ES-I3 (cell line): ENCODE results near the gene CD84.
"Not testable (repeated sequence)": the region's sequence is repeated elsewhere in the genome, so short reads cannot be mapped to it uniquely, and the experiment has no call there.

Experiments used
- H3K36me3 ChIP-seq: 2 replicates; pipeline ENCODE4 v1.6.1; 2013; ENCODE audit warnings: mild to moderate bottlenecking, low read length, control low read depth, moderate library complexity; ENCODE audit not compliant: insufficient read depth
- H3K4me1 ChIP-seq: 2 replicates; pipeline ENCODE4 v1.6.1; 2013; ENCODE audit warnings: mild to moderate bottlenecking, control low read depth, low read length; ENCODE audit not compliant: insufficient read depth
- H3K9ac ChIP-seq: 2 replicates; pipeline ENCODE4 v1.6.1; 2013; ENCODE audit warnings: low read depth, mild to moderate bottlenecking, low read length, moderate library complexity
- H3K9me3 ChIP-seq: 2 replicates; pipeline ENCODE4 v1.6.1; 2013; ENCODE audit warnings: mild to moderate bottlenecking, low read length, moderate library complexity; ENCODE audit not compliant: control insufficient read depth, insufficient read depth

Gene CD84

GRCh38 chr1:160531809-160532556 lies 47.3 kb downstream of the CD84 start:
- not testable (repeated sequence) for H3K4me1 ChIP-seq, H3K9me3 ChIP-seq, H3K9ac ChIP-seq, H3K36me3 ChIP-seq

- not testable (repeated sequence) for H3K9ac ChIP-seq, H3K4me1 ChIP-seq, H3K9me3 ChIP-seq, H3K36me3 ChIP-seq
Measured at GRCh38 chr1:160529401-160529952, 49.8 kb downstream of the CD84 start.

- H3K36me3 ChIP-seq, H3K9ac ChIP-seq, H3K9me3 ChIP-seq: not testable (repeated sequence)
- peaks cover 18% of the 10 kb centered on the region for H3K4me1 ChIP-seq
Measured at GRCh38 chr1:160523789-160524188, 55.5 kb downstream of the CD84 start.

- no peaks in the 10 kb centered on the region; the same call in 1 of the 2 replicates for H3K9me3 ChIP-seq
- H3K4me1 ChIP-seq, result peaks cover 18% of the 10 kb centered on the region
- H3K9ac ChIP-seq, result no peak within 1 kb of the TSS
- no peaks in the 10 kb centered on the region for H3K36me3 ChIP-seq
Measured at GRCh38 chr1:160522622-160523345, 56.5 kb downstream of the CD84 start, which contains the start of gene SLAMF6. TSS of gene SLAMF6 (minus strand) at chr1:160523255. CDS start at chr1:160523192, 63 bp downstream.

- H3K9me3 ChIP-seq, result no peaks in the 10 kb centered on the region; the same call in 1 of the 2 replicates
- H3K36me3 ChIP-seq, result no peaks in the 10 kb centered on the region
- peaks cover 18% of the 10 kb centered on the region for H3K4me1 ChIP-seq
- no peak overlapping the region for H3K9ac ChIP-seq
Measured at GRCh38 chr1:160522136-160522535, 57.2 kb downstream of the CD84 start.

- H3K9ac ChIP-seq, result no peak overlapping the region
Measured at GRCh38 chr1:160521554-160521953, 57.7 kb downstream of the CD84 start.

GRCh38 chr1:160520999-160521398 lies 58.3 kb downstream of the CD84 start:
- H3K9ac ChIP-seq, result no peak overlapping the region
- H3K4me1 ChIP-seq, result peaks cover 18% of the 10 kb centered on the region

More at GRCh38 chr1:160521554-160521953, 57.7 kb downstream of the CD84 start:
- H3K9me3 ChIP-seq, result no peaks in the 10 kb centered on the region; the same call in 1 of the 2 replicates
- H3K4me1 ChIP-seq, result peaks cover 18% of the 10 kb centered on the region
- H3K36me3 ChIP-seq, result no peaks in the 10 kb centered on the region

GRCh38 chr1:160520582-160520981 lies 58.7 kb downstream of the CD84 start:
- Histone ChIP-seq H3K9ac (no peak overlapping the region), H3K36me3 (no peaks in the 10 kb centered on the region), H3K4me1 (peaks cover 18% of the 10 kb centered on the region), H3K9me3 (no peaks in the 10 kb centered on the region; the same call in 1 of the 2 replicates)

More at GRCh38 chr1:160520999-160521398, 58.3 kb downstream of the CD84 start:
- H3K9me3 ChIP-seq, result no peaks in the 10 kb centered on the region; the same call in 1 of the 2 replicates
- no peaks in the 10 kb centered on the region for H3K36me3 ChIP-seq

DNA sequence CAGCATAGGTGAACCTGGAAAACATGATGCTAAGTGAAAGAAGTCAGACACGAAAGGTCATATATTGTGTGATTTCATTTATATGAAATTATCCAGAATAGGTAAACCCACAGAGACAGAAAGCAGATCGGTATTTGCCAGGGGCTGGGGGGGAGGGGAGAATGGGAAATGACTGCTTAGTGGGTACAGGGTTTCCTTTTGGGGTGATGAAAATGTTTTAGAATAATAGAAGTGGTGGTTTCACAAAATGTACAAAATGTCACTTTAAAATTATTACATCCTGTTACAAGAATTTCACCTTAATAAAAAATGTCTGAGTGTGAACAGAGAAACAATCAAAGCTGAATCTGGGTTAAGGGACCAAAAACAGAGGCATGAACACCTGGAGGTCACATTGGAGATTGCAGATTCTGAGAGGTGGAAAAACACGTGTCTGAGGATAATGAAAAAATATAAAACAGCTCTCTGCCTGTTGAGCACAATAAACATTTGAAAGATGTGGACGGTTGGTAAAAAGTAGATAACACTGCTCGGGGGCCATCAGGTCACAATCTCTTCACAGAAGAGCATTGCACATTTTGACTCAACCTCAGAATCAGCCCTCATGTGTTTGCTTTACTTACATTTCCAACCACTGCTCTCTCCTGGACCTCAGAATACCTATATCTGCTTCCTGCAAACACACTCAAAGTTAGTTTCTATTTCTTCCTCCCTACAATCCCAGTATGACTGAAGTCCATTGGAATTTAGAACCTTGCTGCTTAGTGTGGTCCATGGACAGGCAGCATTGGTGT lies 59.5 kb downstream of the CD84 start:
- Histone ChIP-seq H3K9ac (no peak overlapping the region; the same call in 1 of the 2 replicates), H3K9me3 (no peaks in the 10 kb centered on the region; the same call in 1 of the 2 replicates), H3K4me1 (peaks cover 18% of the 10 kb centered on the region), H3K36me3 (no peaks in the 10 kb centered on the region)

- peaks cover 18% of the 10 kb centered on the region for H3K4me1 ChIP-seq
- H3K9ac ChIP-seq, H3K9me3 ChIP-seq, H3K36me3 ChIP-seq: not testable (repeated sequence)
Measured at GRCh38 chr1:160517519-160517918, 61.8 kb downstream of the CD84 start.

GRCh38 chr1:160515908-160516307 lies 63.4 kb downstream of the CD84 start:
- H3K9me3 ChIP-seq, H3K9ac ChIP-seq, H3K36me3 ChIP-seq: not testable (repeated sequence)
- peaks cover 12% of the 10 kb centered on the region for H3K4me1 ChIP-seq

DNA sequence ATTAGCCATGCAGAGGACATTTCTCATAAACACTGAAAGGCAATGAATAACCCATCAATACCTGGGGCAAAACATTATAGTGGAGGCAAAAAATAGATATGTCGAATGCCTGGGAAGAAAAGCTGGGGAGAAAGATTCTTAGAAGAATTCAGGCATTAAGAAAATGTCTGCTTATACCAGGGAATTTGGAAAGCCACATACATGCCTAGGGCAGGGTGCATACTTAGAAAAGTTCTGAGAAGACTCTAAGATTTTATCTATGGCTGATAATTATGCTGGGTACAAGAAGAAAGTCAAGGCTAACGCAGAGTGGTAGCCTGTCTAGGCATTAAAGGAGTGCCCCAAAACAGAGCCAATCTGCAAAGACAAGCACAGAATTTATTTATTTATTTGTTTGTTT lies 74.6 kb downstream of the CD84 start:
- H3K4me1 ChIP-seq, result no peaks in the 10 kb centered on the region
- H3K9me3 ChIP-seq, result no peaks in the 10 kb centered on the region
- H3K9ac ChIP-seq, result no peak overlapping the region
- no peaks in the 10 kb centered on the region for H3K36me3 ChIP-seq

GRCh38 chr1:160503087-160503486 lies 76.2 kb downstream of the CD84 start:
- Histone ChIP-seq H3K4me1 (no peaks in the 10 kb centered on the region), H3K9ac (no peak overlapping the region), H3K9me3 (no peaks in the 10 kb centered on the region), H3K36me3 (no peaks in the 10 kb centered on the region)
